ENCODE data around the gene MED26. TPM values are rescaled to one million over a fixed set of nuclear protein-coding genes. Genes with fewer than 3 reads are reported as not detected.

Gene MED26
- total RNA-seq, 1 donor from 2014 or later, result 7.3 TPM

Other genes starting within 250 kb of the MED26 start
- 5.8 and 10.1 TPM in 2 replicates for gene EPS15L1, start 156.2 kb downstream of the MED26 start, total RNA-seq
- gene CALR3, start 132.0 kb downstream of the MED26 start, total RNA-seq, result not detected in 2 replicates
- gene C19orf44, start 131.8 kb downstream of the MED26 start, total RNA-seq, result 4.6 TPM in 2 replicates
- 9.5 and 11.2 TPM in 2 replicates for gene CHERP, start 85.8 kb downstream of the MED26 start, total RNA-seq
- 26.9 and 33.0 TPM in 2 replicates for gene SLC35E1, start 55.8 kb downstream of the MED26 start, total RNA-seq
- gene SMIM7, start 31.9 kb upstream of the MED26 start, total RNA-seq, result 96.2 and 131 TPM in 2 replicates
- 2.2 and 3.5 TPM in 2 replicates for gene TMEM38A, start 32.9 kb upstream of the MED26 start, total RNA-seq
- gene NWD1, start 91.6 kb upstream of the MED26 start, total RNA-seq, result not detected in 2 replicates
- 20.4 and 24.8 TPM in 2 replicates for gene SIN3B, start 201.2 kb upstream of the MED26 start, total RNA-seq